GM19035 (cell line): ENCODE measurements around the gene TMC2.

Source experiments
- ATAC-seq: cut with Tn5 transposase; IDR thresholded peaks from one replicate; pipeline ENCODE4 v1.9.1; 2021; ENCODE audit not compliant: unreplicated experiment

The TMC2 gene

DNA sequence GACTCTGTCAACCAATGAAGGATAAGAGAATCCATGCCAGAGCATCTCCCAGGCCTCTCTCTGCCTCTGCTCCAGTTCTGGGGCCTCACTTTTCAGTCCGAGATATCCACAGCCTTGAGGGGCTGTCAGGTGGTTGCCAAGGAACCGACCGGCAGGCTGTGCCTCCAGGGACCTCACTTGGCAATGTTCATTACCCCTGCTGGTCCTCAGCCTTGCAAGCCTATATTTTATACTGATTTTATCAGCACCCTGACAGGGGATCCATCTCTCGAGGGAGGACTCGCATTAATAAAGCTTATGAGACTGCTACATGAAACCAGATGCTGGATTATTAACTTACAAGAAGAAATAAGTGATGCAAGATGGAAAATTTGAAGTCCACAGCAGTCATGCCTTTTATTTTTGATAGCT is 39.9 kb downstream of the TMC2 start:
- no peak for ATAC-seq

DNA sequence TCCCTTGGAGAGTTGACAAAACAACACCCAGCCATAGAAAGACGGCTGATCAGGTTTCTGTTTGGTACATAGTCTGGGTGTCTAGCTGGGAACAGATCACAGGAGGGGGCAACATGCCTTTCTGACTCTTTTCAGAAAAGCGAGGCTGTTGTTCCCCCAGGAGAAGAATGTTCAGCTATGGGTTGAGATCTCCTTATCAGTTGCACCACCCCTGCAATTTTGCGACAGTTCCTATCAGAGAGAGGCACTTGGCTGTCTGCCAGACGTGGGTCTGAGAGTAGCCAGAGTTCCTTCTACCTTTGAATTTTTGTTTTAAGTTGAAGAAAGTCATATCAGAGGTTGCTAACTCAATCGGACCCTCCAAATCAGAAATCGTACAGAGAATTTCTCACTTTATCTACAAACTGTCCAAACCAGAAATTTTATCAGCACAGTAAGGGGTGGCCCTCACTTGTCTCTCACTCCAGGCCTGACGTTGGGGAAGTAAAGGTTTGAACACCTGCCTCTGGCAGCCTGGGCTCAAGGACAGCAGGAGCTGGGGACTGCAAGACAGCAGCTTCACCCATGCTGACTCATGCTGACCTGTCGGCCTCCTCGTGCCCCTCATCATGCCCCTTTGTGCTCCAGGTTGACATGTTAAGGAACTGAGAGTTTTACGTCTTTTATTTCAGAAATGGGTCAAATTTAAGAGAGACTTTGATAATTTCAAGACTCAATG is 42.3 kb downstream of the TMC2 start:
- no peak for ATAC-seq

DNA sequence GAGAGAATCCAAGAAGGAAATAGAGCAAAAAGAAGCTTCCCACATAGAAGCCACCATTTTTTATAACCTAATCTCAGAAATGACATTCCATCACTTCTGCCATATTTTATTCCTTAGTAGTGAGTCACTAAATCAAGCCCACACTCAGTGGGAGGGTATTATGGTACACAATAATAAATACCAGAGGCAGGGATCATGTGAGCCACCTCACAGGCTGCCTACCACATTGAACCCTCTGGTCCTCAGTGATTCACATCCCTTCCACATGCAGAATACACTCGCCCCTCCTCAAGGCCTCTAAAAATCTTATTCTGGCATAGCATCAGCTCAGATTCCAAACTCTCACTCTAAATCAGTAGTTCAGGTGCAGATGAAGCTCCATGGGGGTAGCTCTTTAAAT is 49.4 kb downstream of the TMC2 start:
- ATAC-seq = no peak

DNA sequence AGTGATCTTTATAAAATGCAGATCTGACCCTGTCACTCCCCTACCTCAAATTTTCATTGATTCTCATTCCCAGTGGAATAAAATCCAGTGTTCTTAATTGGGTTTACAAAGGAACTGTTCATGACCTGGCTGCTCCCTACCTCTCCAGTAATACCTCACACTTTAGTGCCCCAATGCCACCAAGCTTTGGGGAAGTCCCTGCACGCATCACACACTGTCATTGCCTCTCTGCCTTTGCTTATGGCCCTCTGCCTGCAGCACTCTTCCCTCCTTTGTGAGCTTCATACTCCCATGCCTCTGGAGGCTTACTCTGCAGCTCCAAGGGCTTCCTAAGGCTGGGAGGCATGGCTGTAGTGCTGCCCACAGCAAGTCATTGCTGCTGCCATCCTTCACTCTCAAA is 57.4 kb downstream of the TMC2 start:
- ATAC-seq = no peak

DNA sequence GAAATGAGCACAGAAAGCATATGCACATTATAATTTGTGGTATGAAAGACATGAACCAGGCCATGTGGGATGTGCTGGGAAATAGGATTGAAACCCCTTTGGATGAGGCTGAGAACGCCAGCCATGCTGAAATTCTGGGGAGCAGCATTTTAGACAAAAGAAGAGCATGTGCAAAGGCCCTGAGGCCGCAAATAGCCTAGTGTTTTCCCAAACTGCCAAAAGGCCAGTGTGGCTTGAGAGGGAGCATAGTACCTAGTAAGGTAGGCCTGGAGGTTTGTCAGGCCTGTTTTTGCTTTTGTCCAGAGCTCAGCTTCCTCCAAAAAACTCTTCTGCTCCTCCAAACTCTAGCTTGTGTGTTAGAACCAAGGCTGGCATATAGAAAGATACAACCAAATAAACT is 58.7 kb downstream of the TMC2 start:
- no peak for ATAC-seq

DNA sequence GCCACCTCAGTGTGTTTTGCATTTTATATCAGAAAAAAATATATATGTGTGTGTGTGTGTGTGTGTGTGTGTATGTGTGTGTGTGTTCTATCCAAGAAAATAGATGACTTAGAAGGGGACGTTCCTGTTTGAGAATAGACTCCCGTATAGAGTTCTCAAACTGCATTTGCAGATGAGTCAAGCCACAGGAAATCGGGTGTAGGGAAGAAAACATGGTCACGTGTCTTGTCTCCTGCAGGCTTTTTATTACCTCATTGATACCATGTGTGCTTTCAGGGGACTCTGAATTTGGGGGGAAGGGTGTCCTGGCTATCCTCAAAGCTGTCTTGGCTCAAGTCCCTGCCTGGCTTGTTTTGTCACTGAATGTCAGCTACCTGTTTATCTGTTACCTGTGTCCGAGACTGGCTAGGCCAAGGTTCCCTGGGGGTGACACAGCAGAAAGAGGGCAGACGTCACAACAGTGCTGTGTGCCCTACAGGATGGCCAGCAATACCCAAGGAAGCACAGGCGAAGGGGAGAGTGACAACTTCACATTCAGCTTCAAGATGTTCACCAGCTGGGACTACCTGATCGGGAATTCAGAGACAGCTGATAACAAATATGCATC is 60.4 kb downstream of the TMC2 start:
- no peak for ATAC-seq

DNA sequence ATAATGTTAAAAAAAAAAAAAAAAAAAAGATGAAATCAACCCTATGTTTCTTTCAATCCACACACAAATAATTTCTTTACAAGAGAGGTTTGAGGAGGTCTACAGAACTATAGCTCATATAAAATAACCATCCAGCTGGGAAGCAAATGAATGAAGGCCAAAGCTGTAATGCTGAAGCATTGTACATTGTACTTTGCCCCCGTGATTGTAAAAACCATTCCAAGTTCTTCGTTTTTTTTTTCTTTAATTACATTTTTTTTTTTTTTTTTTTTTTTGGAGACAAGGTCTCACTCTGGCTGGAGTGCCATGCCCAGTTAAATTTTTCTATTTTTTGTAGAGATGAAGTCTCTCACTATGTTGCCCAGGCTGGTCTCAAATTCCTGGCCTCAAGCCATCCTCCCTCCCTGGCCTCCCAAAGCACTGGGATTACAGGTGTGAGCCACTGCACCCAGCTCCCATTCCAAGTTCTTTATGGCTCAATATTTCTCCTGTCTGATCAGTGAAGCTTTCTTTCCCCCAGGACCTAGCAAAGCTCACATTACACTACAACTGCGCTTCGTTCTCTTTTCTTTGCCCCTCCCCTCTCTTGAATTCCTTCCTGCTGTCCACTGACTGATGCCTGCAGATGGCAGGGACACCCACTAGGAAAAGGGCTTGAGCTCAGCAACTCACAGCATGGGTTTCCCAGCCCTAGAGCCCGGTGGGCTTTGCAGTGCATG is 63.1 kb downstream of the TMC2 start:
- ATAC-seq = no peak

DNA sequence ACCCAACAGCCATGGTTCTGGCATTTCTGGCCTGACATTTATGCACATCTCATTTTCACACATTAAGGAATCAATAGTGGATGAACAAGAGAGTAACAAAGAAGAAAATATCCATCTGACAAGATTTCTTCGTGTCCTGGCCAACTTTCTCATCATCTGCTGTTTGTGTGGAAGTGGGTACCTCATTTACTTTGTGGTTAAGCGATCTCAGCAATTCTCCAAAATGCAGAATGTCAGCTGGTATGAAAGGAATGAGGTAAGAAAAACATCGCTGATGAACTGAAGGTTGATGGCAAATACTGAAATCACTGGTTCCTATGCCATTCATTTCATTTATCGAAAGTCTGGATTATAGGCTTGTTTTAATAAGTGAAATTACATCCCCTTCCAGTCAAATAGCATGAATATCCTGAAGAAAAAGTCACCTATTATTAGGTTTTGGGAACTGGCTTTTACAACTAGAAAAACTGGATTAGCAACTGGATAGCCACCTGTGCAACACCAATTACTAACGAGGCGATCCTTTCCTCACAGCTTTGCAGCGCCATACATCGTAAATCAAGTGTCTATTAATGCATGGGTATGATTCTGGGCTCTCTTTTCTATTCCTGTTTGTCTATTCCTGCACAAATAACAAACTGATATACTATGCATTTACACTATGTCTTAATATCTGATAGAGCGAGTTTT is 65.8 kb downstream of the TMC2 start:
- no peak for ATAC-seq

DNA sequence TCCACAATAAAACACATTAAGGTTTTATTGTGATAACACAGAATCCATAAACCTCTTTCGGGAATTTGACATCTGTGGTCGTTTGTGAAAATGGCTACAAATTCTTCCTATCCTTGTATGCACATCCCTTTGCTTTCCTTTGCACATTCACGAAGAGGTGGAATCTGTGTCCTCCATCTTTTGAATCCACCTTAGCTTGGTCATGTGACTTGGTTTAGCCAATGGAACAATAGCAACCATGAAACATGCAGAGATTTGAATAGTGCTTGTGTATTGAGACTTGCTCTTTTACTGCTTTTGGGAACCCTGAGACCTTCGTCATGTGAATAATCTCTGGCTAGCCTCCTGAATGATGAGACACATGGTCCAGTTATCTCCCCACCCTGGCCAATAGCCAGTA is 66.4 kb downstream of the TMC2 start:
- ATAC-seq = no peak

DNA sequence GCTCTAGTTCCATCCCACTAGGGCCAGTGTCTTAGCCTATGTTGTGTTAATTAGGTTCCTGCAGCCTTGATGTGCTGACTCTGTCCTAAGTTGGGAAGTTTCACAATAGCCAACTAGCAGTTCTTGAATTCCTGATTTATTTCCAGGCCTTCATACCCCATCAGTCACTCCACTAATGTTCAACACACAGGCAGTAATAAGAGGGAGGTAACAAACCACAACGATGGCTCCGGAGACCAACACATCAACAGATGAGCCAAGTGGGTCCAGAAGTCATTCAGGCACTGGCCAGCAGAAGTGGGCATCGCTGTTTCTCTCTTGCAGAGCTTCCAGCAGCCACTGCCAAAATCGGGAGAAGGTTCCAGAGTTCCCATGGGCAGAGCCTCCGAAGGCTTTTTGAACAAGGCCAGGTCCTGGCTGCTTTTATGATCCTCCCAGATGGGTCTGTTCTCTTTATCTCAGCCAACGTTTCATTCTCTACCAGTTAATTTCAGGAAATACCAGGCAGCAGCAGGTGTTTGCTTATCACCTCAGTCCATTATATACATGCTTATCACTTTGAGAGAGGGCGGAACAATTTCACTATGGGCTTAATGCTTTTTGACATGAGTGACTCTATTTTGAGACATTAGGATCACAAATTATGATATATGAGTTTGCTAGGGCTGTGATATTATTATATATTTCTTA is 67.6 kb downstream of the TMC2 start:
- no peak for ATAC-seq

DNA sequence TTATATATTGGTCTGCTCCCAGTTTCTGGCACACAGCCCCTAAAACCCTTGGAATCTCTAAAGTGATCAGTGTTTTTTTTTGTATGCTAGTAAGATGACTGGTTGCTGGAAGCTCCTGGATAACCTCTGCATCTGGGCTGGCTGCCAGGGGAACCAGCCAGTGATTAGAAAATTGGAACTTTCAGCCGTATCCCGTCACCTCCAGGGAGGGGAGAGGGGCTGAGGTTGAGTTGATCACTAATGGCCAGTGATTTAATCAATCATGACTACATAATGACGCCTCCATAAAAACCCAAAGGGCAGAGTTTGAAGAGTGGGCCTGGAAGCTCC is 68.1 kb downstream of the TMC2 start:
- ATAC-seq = no peak

DNA sequence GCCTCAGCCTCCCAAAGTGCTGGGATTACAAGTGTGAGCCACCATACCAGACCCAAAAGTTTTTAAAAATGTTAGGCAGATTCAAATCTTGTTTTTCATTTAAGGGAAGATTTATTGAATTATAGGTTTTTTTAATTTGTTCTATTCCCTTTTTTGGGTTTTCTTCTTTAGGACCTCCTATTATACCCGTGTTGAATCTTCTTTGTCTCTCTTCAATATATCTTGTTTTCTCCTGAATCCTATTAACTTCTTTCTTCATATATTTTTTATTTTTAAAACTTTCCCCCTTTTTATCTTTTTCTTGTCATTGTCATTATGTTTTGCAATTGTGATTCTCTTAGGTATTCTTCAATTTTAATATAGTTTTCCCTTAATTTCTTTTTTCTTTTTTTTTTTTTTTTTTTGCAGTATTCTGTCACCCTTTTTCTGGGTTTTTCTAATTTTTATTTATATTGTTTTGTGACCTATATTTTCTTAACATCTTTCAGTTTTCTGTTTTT is 70.2 kb downstream of the TMC2 start:
- ATAC-seq = no peak

DNA sequence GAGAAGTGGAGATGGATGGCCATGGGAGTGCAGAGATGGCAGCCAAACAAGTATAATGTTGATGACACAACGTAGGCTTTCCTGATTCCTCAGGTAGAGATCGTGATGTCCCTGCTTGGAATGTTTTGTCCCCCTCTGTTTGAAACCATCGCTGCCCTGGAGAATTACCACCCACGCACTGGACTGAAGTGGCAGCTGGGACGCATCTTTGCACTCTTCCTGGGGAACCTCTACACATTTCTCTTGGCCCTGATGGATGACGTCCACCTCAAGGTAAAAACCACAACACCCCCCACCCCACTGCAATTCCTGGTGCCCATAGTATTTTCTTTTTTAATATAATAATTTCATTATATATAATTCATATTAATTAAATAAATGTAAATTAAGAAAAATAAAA is 74.0 kb downstream of the TMC2 start:
- ATAC-seq = no peak

DNA sequence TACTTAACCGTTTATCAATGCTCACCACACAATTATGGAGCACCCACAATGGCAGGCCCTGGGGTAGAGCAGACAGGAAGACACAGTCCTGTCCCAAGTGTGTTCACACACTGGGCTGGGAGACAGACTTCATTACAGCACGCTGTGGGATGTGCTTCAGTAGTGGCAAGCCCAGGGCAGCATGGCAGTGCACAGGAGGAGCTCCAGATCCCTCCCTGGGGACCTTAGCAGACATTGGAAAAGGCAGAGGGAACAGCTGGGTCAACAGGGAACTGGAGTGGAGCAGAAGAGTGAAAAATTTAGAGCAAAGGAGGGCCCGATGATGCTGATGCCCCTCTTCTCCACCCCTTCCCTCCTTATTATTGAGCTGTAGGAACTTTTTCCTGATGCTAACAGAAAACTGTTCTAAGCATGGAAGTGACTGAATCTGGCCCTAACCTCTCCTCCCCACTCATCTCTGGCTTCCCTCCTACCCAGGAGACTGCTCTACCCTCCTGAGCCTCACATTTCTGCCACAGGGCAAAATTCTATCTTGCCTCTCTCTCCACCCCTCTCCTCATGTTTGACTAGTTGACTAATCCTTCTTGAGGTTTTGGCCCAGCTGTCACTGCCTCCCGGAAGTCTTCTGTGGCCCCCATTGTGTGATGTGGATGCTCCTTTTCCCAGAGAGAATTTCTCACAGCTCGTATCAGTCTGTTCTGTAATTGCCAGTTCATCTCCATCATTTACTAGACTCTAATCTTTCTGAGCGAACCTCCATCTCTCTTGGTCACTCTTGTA is 74.8 kb downstream of the TMC2 start:
- no peak for ATAC-seq

DNA sequence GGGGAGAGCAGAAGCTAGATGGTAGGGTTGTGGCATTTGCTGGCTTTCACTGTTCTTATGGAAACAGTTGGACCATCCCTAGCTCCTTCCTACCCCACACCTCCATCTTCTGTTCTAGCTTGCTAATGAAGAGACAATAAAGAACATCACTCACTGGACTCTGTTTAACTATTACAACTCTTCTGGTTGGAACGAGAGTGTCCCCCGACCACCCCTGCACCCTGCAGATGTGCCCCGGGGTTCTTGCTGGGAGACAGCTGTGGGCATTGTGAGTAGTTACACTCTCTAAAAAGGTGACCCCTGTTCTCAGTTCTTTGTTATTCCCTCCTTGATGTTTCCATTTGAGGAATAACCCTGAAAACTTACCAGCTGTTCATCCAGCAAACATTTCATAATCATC is 75.7 kb downstream of the TMC2 start:
- ATAC-seq = no peak

DNA sequence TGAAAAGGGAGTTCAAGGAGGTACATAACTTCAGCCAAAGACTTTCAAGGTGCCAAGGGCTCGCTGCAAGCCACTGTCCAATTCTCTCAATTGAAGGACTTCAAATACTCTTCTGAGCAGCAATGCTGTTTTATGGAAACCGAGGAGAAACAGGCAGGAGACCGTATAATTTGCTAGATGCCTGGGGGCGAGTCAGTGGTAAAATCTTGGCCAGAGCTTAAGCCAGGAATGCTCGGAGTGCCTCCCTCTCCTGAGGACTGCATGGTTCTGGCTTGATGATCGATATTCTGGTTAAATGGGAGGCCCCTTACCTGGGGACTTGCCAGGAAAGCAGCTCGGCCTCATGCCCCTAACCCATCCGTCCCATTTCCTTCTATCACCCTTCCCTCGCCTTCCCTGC is 80.3 kb downstream of the TMC2 start:
- no peak for ATAC-seq

DNA sequence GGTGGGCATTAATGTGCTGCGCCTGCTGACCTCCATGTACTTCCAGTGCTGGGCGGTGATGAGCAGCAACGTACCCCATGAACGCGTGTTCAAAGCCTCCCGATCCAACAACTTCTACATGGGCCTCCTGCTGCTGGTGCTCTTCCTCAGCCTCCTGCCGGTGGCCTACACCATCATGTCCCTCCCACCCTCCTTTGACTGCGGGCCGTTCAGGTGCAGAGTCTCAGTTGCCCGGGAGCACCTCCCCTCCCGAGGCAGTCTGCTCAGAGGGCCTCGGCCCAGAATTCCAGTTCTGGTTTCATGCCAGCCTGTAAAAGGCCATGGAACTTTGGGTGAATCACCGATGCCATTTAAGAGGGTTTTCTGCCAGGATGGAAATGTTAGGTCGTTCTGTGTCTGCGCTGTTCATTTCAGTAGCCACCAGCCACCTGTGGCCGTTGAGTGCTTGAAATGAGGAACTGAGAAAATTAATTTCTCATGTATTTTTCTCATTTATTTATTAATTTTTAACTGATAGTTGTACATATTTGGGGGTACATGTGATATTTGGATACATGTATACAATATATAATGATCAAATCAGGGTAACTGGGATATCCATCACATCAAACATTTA is 80.8 kb downstream of the TMC2 start:
- ATAC-seq = no peak

DNA sequence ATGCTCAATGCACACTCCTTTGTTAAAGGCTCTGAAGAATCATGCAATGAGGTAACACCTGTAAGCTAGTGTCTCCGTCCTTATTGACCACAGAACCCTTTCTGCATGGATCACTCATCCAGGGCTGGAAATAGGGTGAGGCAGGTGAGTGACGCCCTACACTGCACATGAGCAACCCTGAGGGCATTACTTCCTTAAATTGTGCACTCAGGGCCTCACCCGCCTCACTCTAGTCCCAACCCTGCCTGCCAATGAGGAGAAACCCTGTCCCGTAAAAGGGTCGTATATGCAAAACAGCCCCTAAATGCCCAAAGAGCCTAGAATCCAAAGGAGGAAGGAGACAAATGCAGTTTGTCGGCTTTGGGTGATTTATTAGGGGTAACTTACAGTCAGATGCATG is 82.4 kb downstream of the TMC2 start:
- ATAC-seq = no peak

DNA sequence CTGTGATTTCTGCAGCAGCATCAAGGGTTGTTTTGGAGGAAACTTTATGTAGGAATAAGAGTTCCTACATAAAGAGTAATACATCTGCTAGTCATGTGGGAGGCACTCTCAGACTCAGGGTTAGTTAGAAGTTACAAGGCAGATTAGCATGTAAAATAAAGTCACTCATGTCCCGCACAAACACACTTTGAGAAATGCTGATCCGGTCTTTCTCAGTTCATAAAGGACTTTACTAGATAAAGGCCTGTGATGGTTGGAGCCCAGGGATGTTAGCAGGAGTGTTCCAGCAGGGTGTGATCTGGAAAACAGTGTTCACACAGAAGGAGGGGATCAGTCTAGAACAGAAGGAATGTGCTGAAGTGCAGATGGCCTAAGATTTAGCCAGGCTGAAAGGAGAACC is 83.0 kb downstream of the TMC2 start:
- ATAC-seq = no peak

DNA sequence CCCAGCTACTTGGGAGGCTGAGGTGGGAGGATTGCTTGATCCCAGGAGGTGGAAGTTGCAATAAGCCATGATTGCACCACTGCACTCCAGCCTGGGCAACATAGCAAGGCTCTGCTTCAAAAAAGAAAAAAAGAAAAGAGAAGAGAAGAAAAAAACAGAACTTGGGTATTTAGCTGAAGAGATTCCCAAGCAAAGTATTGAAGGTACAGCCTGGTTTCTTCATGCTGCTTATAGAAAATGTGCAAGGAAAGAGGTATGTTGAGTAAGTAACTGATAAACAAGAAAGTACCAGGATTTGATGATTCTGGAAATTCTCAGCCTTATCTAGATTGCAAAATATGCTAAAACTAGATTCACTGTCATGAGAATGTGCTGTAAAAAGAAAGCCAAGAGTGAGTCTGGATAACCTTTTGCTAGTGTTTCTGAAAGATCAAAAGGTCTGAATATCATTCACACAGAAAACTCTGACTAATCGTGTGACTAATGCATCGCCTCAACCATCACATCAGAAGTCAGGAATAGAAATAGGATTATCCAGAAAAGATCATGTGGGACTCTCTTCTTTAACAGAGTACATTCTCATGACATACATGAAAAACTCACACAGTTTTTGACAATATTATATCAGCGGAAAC is 83.7 kb downstream of the TMC2 start:
- no peak for ATAC-seq
